H1 (cell line): ENCODE data around the gene PPARD. TPM values are rescaled to one million over a fixed set of nuclear protein-coding genes. Genes with fewer than 3 reads are reported as not detected.
"Not testable (repeated sequence)": the region's sequence is repeated elsewhere in the genome, so short reads cannot be mapped to it uniquely, and the experiment has no call there.

Experiments
- CTCF ChIA-PET: fragments of 300-600 bp; sonication (Branson Sonifier 250); formaldehyde crosslinking; loops from one replicate; lab custom pipeline; 2021; ENCODE audit not compliant: partially characterized antibody; lab: Charles Lee
- POLR2A ChIA-PET: fragments of 300-600 bp; sonication (Branson Sonifier 250); formaldehyde crosslinking; loops from one replicate; lab custom pipeline; 2021; ENCODE audit warnings: inconsistent platforms; ENCODE audit not compliant: partially characterized antibody; lab: Charles Lee
- DNase-seq, 2 experiments: peaks; one replicate each; pipeline versions ENCODE4 v3.0.0 to v3.0.0-alpha.2; 2010 to 2022; ENCODE audit warnings: low spot score in 2 of 2, low read depth in 1 of 2, mixed read lengths in 1 of 2
- FAIRE-seq: peaks from 2 replicates; lab custom pipeline; 2011; peaks lifted over from hg19 to GRCh38; lab: Jason Lieb, UNC
- H2AFZ ChIP-seq: 2 replicates; pipeline ENCODE4 v1.8.1; 2012; ENCODE audit warnings: low read length, inconsistent platforms
- H2AK5ac ChIP-seq: 2 replicates; pipeline ENCODE4 v1.6.1; 2013; ENCODE audit warnings: low read depth, low read length
- H2BK120ac ChIP-seq: replicated peaks from 2 replicates; pipeline ENCODE3; 2013; ENCODE audit warnings: low read depth, low read length, inconsistent platforms
- H2BK12ac ChIP-seq: 2 replicates; pipeline ENCODE4 v1.6.1; 2013; ENCODE audit warnings: low read depth, low read length
- H2BK15ac ChIP-seq: 2 replicates; pipeline ENCODE4 v1.6.1; 2013; ENCODE audit warnings: low read length
- H2BK20ac ChIP-seq: 2 replicates; pipeline ENCODE4 v1.6.1; 2013; ENCODE audit warnings: low read length
- H2BK5ac ChIP-seq: 2 replicates; pipeline ENCODE4 v1.6.1; 2013; ENCODE audit warnings: low read depth, low read length
- H3K14ac ChIP-seq: 2 replicates; pipeline ENCODE4 v1.6.1; 2013; ENCODE audit warnings: inconsistent platforms; ENCODE audit not compliant: insufficient read length
- H3K18ac ChIP-seq: 2 replicates; pipeline ENCODE4 v1.6.1; 2013; ENCODE audit warnings: low read length; ENCODE audit errors: extremely low read depth
- H3K23ac ChIP-seq: 2 replicates; pipeline ENCODE4 v1.6.1; 2013; ENCODE audit warnings: inconsistent platforms; ENCODE audit not compliant: insufficient read length
- H3K23me2 ChIP-seq: 2 replicates; pipeline ENCODE4 v1.6.1; 2013; ENCODE audit warnings: low read depth, low read length
- H3K27ac ChIP-seq: 2 replicates; pipeline ENCODE4 v1.6.1; 2011; ENCODE audit warnings: low read depth, low read length, inconsistent platforms
- H3K27me3 ChIP-seq, 4 experiments: replicated peaks in 1 of 4; 1 replicate in 1 of 4; 2 replicates in 3 of 4; pipeline versions ENCODE4 v1.6.1 to v1.8.1; 2011 to 2013; ENCODE audit warnings: low read length in 3 of 4, mild to moderate bottlenecking in 3 of 4, inconsistent platforms in 2 of 4, mixed read lengths in 2 of 4, moderate library complexity in 1 of 4; ENCODE audit not compliant: control insufficient read depth in 3 of 4, insufficient read depth in 3 of 4; ENCODE audit errors: extremely low read depth in 1 of 4
- H3K36me3 ChIP-seq, 4 experiments: 2 replicates each; pipeline versions ENCODE4 v1.6.1 to v1.8.1; 2011 to 2013; ENCODE audit warnings: mild to moderate bottlenecking in 4 of 4, low read length in 3 of 4, moderate library complexity in 2 of 4, control low read depth in 1 of 4, inconsistent platforms in 1 of 4; ENCODE audit not compliant: insufficient read depth in 4 of 4, control insufficient read depth in 2 of 4
- H3K4ac ChIP-seq: replicated peaks from 2 replicates; pipeline ENCODE3; 2013; ENCODE audit warnings: low read length, low read depth, mixed read lengths, inconsistent platforms; ENCODE audit not compliant: insufficient read length
- H3K4me1 ChIP-seq, 4 experiments: replicated peaks in 1 of 4; 1 replicate in 1 of 4; 2 replicates in 3 of 4; pipeline versions ENCODE4 v1.6.1 to v1.8.1; 2011 to 2013; ENCODE audit warnings: low read length in 3 of 4, inconsistent platforms in 2 of 4, mixed read lengths in 1 of 4; ENCODE audit not compliant: insufficient read depth in 4 of 4, control insufficient read depth in 3 of 4
- H3K4me2 ChIP-seq, 2 experiments: 2 replicates each; pipeline versions ENCODE4 v1.6.1 to v1.8.1; 2011 to 2013; ENCODE audit warnings: low read depth in 2 of 2, low read length in 2 of 2, control low read depth in 1 of 2, inconsistent platforms in 1 of 2, mild to moderate bottlenecking in 1 of 2; ENCODE audit not compliant: insufficient read depth in 1 of 2
- H3K4me3 ChIP-seq, 4 experiments: fragments of 200-600, 300-600 bp in 1 of 4; sonication (generic), shearing (Covaris generic), sonication (Bioruptor Twin) in 1 of 4; 2 replicates each; pipeline versions ENCODE4 v1.5.1 to v1.8.1; 2011 to 2016; ENCODE audit warnings: low read length in 4 of 4, low read depth in 3 of 4, control low read depth in 2 of 4, inconsistent platforms in 2 of 4, mild to moderate bottlenecking in 2 of 4, mixed read lengths in 1 of 4, moderate library complexity in 1 of 4; ENCODE audit not compliant: insufficient read depth in 2 of 4; ENCODE audit errors: extremely low read depth in 1 of 4
- H3K56ac ChIP-seq: replicated peaks from 2 replicates; pipeline ENCODE3; 2013; ENCODE audit warnings: low read depth, mild to moderate bottlenecking, mixed read lengths, low read length, inconsistent platforms; ENCODE audit not compliant: insufficient read length
- H3K79me1 ChIP-seq: 2 replicates; pipeline ENCODE4 v1.6.1; 2013; ENCODE audit warnings: low read depth, low read length, control low read depth
- H3K79me2 ChIP-seq, 2 experiments: 2 replicates each; pipeline versions ENCODE4 v1.6.1 to v1.8.1; 2012 to 2013; ENCODE audit warnings: low read length in 2 of 2, mild to moderate bottlenecking in 2 of 2, inconsistent platforms in 1 of 2; ENCODE audit not compliant: insufficient read depth in 2 of 2, control insufficient read depth in 1 of 2
- H3K9ac ChIP-seq, 4 experiments: replicated peaks in 1 of 4; 1 replicate in 1 of 4; 2 replicates in 3 of 4; pipeline versions ENCODE4 v1.6.1 to v1.8.1; 2011 to 2013; ENCODE audit warnings: low read depth in 3 of 4, low read length in 3 of 4, control low read depth in 2 of 4, mild to moderate bottlenecking in 2 of 4, moderate library complexity in 2 of 4, inconsistent platforms in 1 of 4; ENCODE audit errors: extremely low read depth in 1 of 4
- H3K9me3 ChIP-seq, 2 experiments: 2 replicates each; pipeline versions ENCODE4 v1.6.1 to v1.8.1; 2012 to 2013; ENCODE audit warnings: mild to moderate bottlenecking in 2 of 2, moderate library complexity in 2 of 2, control low read depth in 1 of 2, inconsistent platforms in 1 of 2, low read depth in 1 of 2, low read length in 1 of 2, mixed read lengths in 1 of 2; ENCODE audit not compliant: insufficient read depth in 2 of 2
- H4K20me1 ChIP-seq, 2 experiments: replicated peaks in 1 of 2; 2 replicates each; pipeline versions ENCODE3 to v1.8.1; 2011 to 2013; ENCODE audit warnings: inconsistent platforms in 2 of 2, low read length in 2 of 2, mild to moderate bottlenecking in 1 of 2; ENCODE audit not compliant: insufficient read depth in 2 of 2, control insufficient read depth in 1 of 2
- H4K5ac ChIP-seq: 2 replicates; pipeline ENCODE4 v1.6.1; 2013; ENCODE audit warnings: low read length, low read depth, mixed read lengths, inconsistent platforms; ENCODE audit not compliant: insufficient read length
- H4K8ac ChIP-seq: 2 replicates; pipeline ENCODE4 v1.8.0; 2013; ENCODE audit warnings: mild to moderate bottlenecking, moderate library complexity, low read length, inconsistent platforms; ENCODE audit not compliant: insufficient read depth; ENCODE audit errors: extremely low read depth
- H4K91ac ChIP-seq: replicated peaks from 2 replicates; pipeline ENCODE3; 2013; ENCODE audit warnings: low read length, mixed read lengths, inconsistent platforms; ENCODE audit not compliant: insufficient read length
- ATF2 ChIP-seq: IDR thresholded peaks from 2 replicates; pipeline ENCODE4 v1.6.1; 2012; ENCODE audit warnings: low read length, inconsistent platforms
- HDAC2 ChIP-seq, 2 experiments: fragments of 300-600 bp in 1 of 2; sonication (generic) in 1 of 2; IDR thresholded peaks; 2 replicates each; pipeline ENCODE4 v1.6.1; 2011 to 2012; ENCODE audit warnings: low read depth in 2 of 2, low read length in 2 of 2, mild to moderate bottlenecking in 2 of 2, moderate library complexity in 2 of 2, borderline replicate concordance in 1 of 2, inconsistent platforms in 1 of 2
- JUND ChIP-seq: IDR thresholded peaks from 2 replicates; pipeline ENCODE4 v1.6.1; 2011; ENCODE audit warnings: mild to moderate bottlenecking, improper control_type of control experiment, low read length
- SP2 ChIP-seq: IDR thresholded peaks from 2 replicates; pipeline ENCODE4 v1.6.1; 2012; ENCODE audit warnings: mild to moderate bottlenecking, low read length, inconsistent platforms
- WGBS, 2 experiments: shearing (Covaris generic) in 1 of 2; methylation state at CpG; one replicate each; pipeline versions ENCODE4 v1.1.6 to v1.1.7; 2013 to 2015; ENCODE audit warnings: low lambda C conversion rate in 2 of 2, mixed read lengths in 2 of 2, inconsistent platforms in 1 of 2, low coverage in 1 of 2, missing lambda C conversion rate in 1 of 2; ENCODE audit not compliant: insufficient replicate concordance in 2 of 2, insufficient coverage in 1 of 2, insufficient read length in 1 of 2; ENCODE audit errors: extremely low coverage in 1 of 2, missing lambda C conversion rate in 1 of 2; 5-methylcytosine and 5-hydroxymethylcytosine counted together
- polyA plus RNA-seq, 7 experiments: library from polyadenylated mRNA; depleted of rRNA in 3 of 7; stranded (reverse) in 5 of 7; unstranded in 2 of 7; fragments of >200 nt in 5 of 7; fragments of 200-250 nt in 2 of 7; gene quantifications; 1 replicate in 5 of 7; 2 replicates in 1 of 7; 4 replicates in 1 of 7; pipeline versions ENCODE4 v1.2.1 to v1.2.3, GENCODE V29; 2011 to 2013; ENCODE audit warnings: missing spikeins in 2 of 7, mixed read lengths in 2 of 7
- total RNA-seq: library from RNA; stranded (reverse); fragmentation: NEBNext Ultra II Directional; extraction: Animal tissue kit (Norgen Biotek cat#: 25700); gene quantifications from 2 replicates; pipeline ENCODE4 v1.2.1, GENCODE V29; 2021

PPARD gene
- total and polyA plus RNA-seq, 2 of the 8 experiments (the other 6 are each of a cell fraction or from before 2014, with no cell fraction given): 14.6 to 14.9 TPM

GRCh38 chr6:35388772-35389352 is 46.5 kb downstream of the PPARD start (continued):
- TF ChIP-seq HDAC2 (IDR thresholded peaks at IDR 0.05; ENCODE audit: borderline replicate concordance in 1 of 2, low read depth in 2 of 2, low read length in 2 of 2) (no peak), JUND (no peak), ATF2 (no peak), SP2 (no peak)
- TF ChIP-seq, all 59 proteins: peak for 0

GRCh38 chr6:35389386-35389785 is 47.0 kb downstream of the PPARD start:
- H3K9me3 ChIP-seq, H3K9ac ChIP-seq, H4K20me1 ChIP-seq, H3K4me3 ChIP-seq, H3K36me3 ChIP-seq, H4K5ac ChIP-seq, H3K4me1 ChIP-seq, H3K56ac ChIP-seq, H2BK5ac ChIP-seq, H3K27me3 ChIP-seq, H2BK12ac ChIP-seq, DNase-seq, H4K8ac ChIP-seq, H3K27ac ChIP-seq, H3K79me1 ChIP-seq, H2AK5ac ChIP-seq, H2BK120ac ChIP-seq, H3K79me2 ChIP-seq, H4K91ac ChIP-seq, H3K23me2 ChIP-seq, H3K4me2 ChIP-seq, H3K14ac ChIP-seq, H2BK15ac ChIP-seq, FAIRE-seq, H2AFZ ChIP-seq, H3K18ac ChIP-seq, H3K23ac ChIP-seq, H3K4ac ChIP-seq, H2BK20ac ChIP-seq: not testable (repeated sequence)
- ChIA-PET CTCF (interaction anchor here (0.6 to 1.8 kb wide), 4 partner anchors 12 to 182 kb away, joined by 3 to 6 read pairs (median 4); no protein-coding TSS in a partner anchor), POLR2A (interaction anchor here (1.3 kb wide), 1 partner anchor 17 kb away, joined by 4 read pairs; no protein-coding TSS in a partner anchor)
- 92% methylated on average over 9 of the region's 9 CpGs; no CpG with 5 or more reads in 1 of the 2 experiments for WGBS, 2 experiments
